HTERT RPE-1 (cell line): ENCODE data around the gene HNRNPM.

Experiments used
- in situ Hi-C: fragments of 300-500 bp; cut with MboI; formaldehyde crosslinking; loops from 4 replicates; pipeline ENCODE4 v1.14.3; 2020; ENCODE audit warnings: low sequenced_read_pairs

Gene HNRNPM

GRCh38 chr19:8458380-8458779 is 13.6 kb downstream of the HNRNPM start:
- in situ Hi-C loops = no loop called here

- in situ Hi-C loops = no loop called here
Observed at GRCh38 chr19:8459095-8459494, 14.3 kb downstream of the HNRNPM start.

- in situ Hi-C loops = no loop called here
Observed at GRCh38 chr19:8459520-8460270, 14.9 kb downstream of the HNRNPM start.

- in situ Hi-C loops = no loop called here
Observed at GRCh38 chr19:8460516-8461298, 15.9 kb downstream of the HNRNPM start.

- in situ Hi-C loops = no loop called here
Observed at GRCh38 chr19:8461376-8461775, 16.6 kb downstream of the HNRNPM start.

- in situ Hi-C loops = no loop called here
Observed at GRCh38 chr19:8461891-8462290, 17.1 kb downstream of the HNRNPM start.

- in situ Hi-C loops = no loop called here
Observed at GRCh38 chr19:8462571-8462970, 17.8 kb downstream of the HNRNPM start.

GRCh38 chr19:8463365-8463764 is 18.6 kb downstream of the HNRNPM start:
- in situ Hi-C loops = no loop called here

- in situ Hi-C loops = no loop called here
Observed at GRCh38 chr19:8466018-8466417, 21.2 kb downstream of the HNRNPM start.

GRCh38 chr19:8468124-8468523 is 23.3 kb downstream of the HNRNPM start:
- in situ Hi-C loops = no loop called here

GRCh38 chr19:8468761-8469373 is 24.1 kb downstream of the HNRNPM start:
- in situ Hi-C loops = no loop called here

- in situ Hi-C loops = no loop called here
Observed at GRCh38 chr19:8469613-8470368, 25.0 kb downstream of the HNRNPM start.

GRCh38 chr19:8473648-8474476 is 29.1 kb downstream of the HNRNPM start:
- in situ Hi-C loops = no loop called here

GRCh38 chr19:8475005-8475404 is 30.2 kb downstream of the HNRNPM start:
- in situ Hi-C loops = no loop called here

- in situ Hi-C loops = no loop called here
Observed at GRCh38 chr19:8476524-8476923, 31.7 kb downstream of the HNRNPM start.

GRCh38 chr19:8477889-8478288 is 33.1 kb downstream of the HNRNPM start:
- in situ Hi-C loops = no loop called here

GRCh38 chr19:8478598-8478997 is 33.8 kb downstream of the HNRNPM start:
- in situ Hi-C loops = no loop called here

- in situ Hi-C loops = no loop called here
Observed at GRCh38 chr19:8481201-8481600, 36.4 kb downstream of the HNRNPM start.

- in situ Hi-C loops = no loop called here
Observed at GRCh38 chr19:8481616-8482015, 36.8 kb downstream of the HNRNPM start.

- in situ Hi-C loops = no loop called here
Observed at GRCh38 chr19:8482696-8483095, 37.9 kb downstream of the HNRNPM start.
